Activated naive CD8-positive, alpha-beta T cell (primary cell): ENCODE data around the gene DERL3.

ENCODE experiments used
- H3K27ac Mint-ChIP-seq: one replicate; pipeline ENCODE4 v1.8.0; 2021; ENCODE audit warnings: mixed read lengths
- H3K27me3 Mint-ChIP-seq: one replicate; pipeline ENCODE4 v1.8.0; 2021; ENCODE audit warnings: mixed read lengths
- H3K36me3 Mint-ChIP-seq: one replicate; pipeline ENCODE4 v1.8.0; 2021; ENCODE audit warnings: mixed read lengths
- H3K4me1 Mint-ChIP-seq: one replicate; pipeline ENCODE4 v1.8.0; 2021; ENCODE audit warnings: low read depth, mixed read lengths
- H3K4me3 Mint-ChIP-seq: one replicate; pipeline ENCODE4 v1.8.0; 2021; ENCODE audit warnings: mild to moderate bottlenecking, mixed read lengths
- H3K9me3 Mint-ChIP-seq: one replicate; pipeline ENCODE4 v1.8.0; 2021; ENCODE audit warnings: low read depth, mixed read lengths

Gene DERL3

GRCh38 chr22:23812378-23812777 lies 26.4 kb downstream of the DERL3 start:
- Mint-ChIP-seq H3K27me3 (no peaks in the 10 kb centered on the region), H3K4me3 (no peak overlapping the region), H3K27ac (no peak overlapping the region), H3K4me1 (no peaks in the 10 kb centered on the region), H3K36me3 (peaks cover 10% of the 10 kb centered on the region), H3K9me3 (no peaks in the 10 kb centered on the region)

DNA sequence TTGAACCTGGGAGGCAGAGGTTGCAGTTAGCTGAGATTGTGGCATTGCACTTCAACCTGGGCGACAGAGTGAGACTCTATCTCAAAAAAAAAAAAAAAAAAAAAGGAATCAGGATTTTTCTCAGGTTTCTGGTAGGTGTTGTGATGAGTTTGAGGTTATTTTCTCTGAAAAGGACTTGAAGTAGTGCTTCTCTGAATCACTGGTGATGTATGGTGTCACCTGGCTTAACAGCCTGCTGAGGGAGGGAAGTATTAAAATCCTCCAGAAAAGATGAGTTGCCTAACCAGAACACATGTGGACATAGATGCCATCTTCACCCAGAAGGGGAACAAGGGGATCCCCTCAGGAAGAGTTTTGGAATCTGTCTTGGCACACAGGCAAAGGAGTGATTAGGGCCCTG lies 32.0 kb downstream of the DERL3 start:
- Mint-ChIP-seq H3K9me3 (no peaks in the 10 kb centered on the region), H3K36me3 (peaks cover 7% of the 10 kb centered on the region), H3K27me3 (no peaks in the 10 kb centered on the region), H3K4me1 (no peaks in the 10 kb centered on the region), H3K4me3 (no peak overlapping the region), H3K27ac (no peak overlapping the region)

- no peaks in the 10 kb centered on the region for H3K9me3 Mint-ChIP-seq
- H3K27ac Mint-ChIP-seq = no peak overlapping the region
- peaks cover 2% of the 10 kb centered on the region for H3K36me3 Mint-ChIP-seq
- H3K4me1 Mint-ChIP-seq = no peaks in the 10 kb centered on the region
- H3K4me3 Mint-ChIP-seq = no peak overlapping the region
- H3K27me3 Mint-ChIP-seq = no peaks in the 10 kb centered on the region
These were observed 34.0 kb downstream of the DERL3 start for GRCh38 chr22:23804781-23805291.

GRCh38 chr22:23803001-23803819 lies 35.6 kb downstream of the DERL3 start:
- Mint-ChIP-seq H3K4me1 (no peaks in the 10 kb centered on the region), H3K9me3 (no peaks in the 10 kb centered on the region), H3K4me3 (no peak overlapping the region), H3K27ac (no peak overlapping the region), H3K36me3 (peaks cover 2% of the 10 kb centered on the region), H3K27me3 (no peaks in the 10 kb centered on the region)

DNA sequence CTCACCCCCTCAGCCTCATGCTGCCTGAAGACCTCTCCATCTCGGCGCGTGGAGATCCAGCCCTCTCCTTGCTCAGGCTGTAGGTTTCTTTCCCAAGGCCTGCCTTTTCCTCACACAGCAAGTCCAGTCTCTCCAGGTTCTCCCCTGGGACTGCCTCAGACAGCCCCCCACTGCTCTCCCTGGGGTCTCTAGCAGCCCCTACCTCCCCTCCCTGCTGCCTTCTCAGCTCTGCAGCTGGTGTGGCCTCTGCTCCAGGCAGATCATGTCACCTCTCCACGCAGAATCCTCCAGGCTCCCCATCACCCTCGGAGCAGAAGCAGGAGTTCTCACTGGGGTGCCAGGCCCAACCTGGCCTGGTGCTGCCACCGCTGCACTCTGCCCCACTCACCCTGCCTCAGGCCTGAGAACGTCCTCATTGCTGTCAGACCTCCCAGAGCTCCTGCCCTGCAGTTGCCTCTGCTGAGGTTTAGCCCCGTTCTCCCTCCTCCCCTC lies 36.9 kb downstream of the DERL3 start:
- H3K27ac Mint-ChIP-seq = no peak overlapping the region
- no peaks in the 10 kb centered on the region for H3K27me3 Mint-ChIP-seq
- no peak overlapping the region for H3K4me3 Mint-ChIP-seq
- H3K4me1 Mint-ChIP-seq = no peaks in the 10 kb centered on the region
- no peaks in the 10 kb centered on the region for H3K9me3 Mint-ChIP-seq
- no peaks in the 10 kb centered on the region for H3K36me3 Mint-ChIP-seq

DNA sequence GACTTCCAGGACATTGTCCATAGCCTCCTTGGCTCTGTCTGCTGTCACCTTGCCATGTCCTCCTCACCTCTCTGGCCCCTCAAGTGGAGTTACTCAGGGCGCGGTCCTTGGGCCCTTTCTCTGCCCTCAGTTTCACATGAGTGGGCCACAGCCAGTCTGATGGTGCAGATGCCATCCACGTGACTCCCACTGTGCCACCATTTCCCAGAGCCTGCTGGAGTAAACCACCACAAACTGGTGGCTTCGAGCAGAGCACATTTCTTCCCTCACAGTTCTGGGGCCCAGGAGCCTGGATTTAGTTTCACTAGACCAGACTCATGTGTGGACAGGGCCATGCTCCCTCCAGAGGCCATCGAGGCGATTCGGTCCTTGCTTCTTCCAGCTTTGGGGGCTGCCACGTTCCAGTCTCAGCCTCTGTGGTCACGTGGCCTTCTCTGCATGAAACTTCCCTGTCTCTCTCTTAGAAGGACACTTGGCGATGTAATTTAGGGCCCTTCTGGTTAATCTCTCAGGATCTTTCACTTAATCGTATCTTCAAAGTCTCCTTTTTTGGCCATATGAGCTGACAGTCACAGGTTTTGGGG lies 37.5 kb downstream of the DERL3 start:
- no peaks in the 10 kb centered on the region for H3K36me3 Mint-ChIP-seq
- H3K4me1 Mint-ChIP-seq = no peaks in the 10 kb centered on the region
- H3K4me3 Mint-ChIP-seq = no peak overlapping the region
- H3K27ac Mint-ChIP-seq = no peak overlapping the region
- no peaks in the 10 kb centered on the region for H3K9me3 Mint-ChIP-seq
- H3K27me3 Mint-ChIP-seq = no peaks in the 10 kb centered on the region

DNA sequence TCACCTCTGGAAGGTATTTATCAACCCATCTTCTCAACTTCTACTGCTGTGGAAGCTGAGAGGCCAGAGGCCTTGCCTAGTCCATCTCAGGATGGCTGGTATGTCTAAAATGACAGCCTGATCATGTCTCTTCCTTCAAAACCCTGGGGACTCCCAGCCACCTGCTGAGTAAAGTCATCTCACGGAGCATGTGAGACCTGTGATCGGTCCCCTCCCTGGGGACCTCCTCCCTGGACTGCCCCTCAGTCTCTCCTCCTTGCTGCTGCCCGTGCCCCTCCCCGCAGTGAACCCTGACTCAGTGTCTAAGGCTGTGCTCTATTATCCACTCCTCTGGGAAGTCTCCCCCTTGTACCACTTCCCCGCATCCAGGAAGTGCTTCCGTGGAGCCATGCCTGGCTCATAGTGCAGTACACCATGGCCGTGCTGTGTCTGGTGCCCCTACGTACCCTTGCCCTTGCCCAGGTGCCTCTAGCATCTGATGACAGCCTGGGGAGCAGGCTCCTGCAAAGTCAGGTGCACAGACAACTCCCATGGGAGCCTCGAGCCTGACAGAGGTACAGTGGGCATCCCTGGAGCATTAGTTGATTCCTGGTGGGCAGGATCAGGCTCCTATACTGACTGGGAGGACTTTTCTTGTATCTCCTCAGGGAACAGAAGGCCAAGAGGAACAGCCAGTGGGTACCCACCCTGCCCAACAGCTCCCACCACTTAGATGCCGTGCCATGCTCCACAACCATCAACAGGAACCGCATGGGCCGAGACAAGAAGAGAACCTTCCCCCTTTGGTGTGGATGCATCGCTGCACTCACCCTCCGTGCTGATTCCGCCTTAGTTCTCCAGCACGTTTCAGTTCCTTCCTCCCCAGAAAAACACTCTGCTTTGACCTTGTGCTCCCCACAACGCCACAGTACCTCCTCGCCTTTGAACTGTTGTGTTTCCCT lies 38.2 kb downstream of the DERL3 start:
- H3K27me3 Mint-ChIP-seq = no peaks in the 10 kb centered on the region
- peak overlapping the region; percentile 72 for H3K27ac Mint-ChIP-seq
- no peak overlapping the region for H3K4me3 Mint-ChIP-seq
- H3K4me1 Mint-ChIP-seq = no peaks in the 10 kb centered on the region
- no peaks in the 10 kb centered on the region for H3K36me3 Mint-ChIP-seq
- H3K9me3 Mint-ChIP-seq = no peaks in the 10 kb centered on the region

DNA sequence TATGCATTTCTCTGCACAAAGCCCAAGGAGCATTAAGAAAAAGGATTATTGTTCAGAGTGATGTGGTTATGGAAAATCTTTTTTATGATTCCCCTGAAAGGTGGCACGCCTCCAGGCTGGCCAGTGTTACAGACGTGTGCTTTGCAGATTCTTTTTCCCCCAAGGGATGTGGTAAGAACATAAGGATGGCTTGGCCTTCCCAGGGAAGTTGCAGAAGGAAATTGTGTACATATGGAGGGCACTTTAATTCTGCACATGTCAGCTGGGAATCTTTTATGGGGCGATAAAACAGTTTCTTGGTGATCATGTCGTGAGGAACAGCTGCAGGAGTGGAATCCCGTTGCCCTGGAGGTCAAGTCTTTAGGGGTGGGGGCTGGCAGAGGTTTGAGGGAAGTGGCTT lies 42.3 kb downstream of the DERL3 start:
- H3K27ac Mint-ChIP-seq = no peak overlapping the region
- no peaks in the 10 kb centered on the region for H3K27me3 Mint-ChIP-seq
- no peaks in the 10 kb centered on the region for H3K36me3 Mint-ChIP-seq
- peaks cover 14% of the 10 kb centered on the region for H3K4me1 Mint-ChIP-seq
- H3K9me3 Mint-ChIP-seq = no peaks in the 10 kb centered on the region
- H3K4me3 Mint-ChIP-seq = no peak overlapping the region

GRCh38 chr22:23793326-23793725 lies 45.5 kb downstream of the DERL3 start:
- no peaks in the 10 kb centered on the region for H3K9me3 Mint-ChIP-seq
- no peak overlapping the region for H3K4me3 Mint-ChIP-seq
- H3K27ac Mint-ChIP-seq = no peak overlapping the region
- peaks cover 28% of the 10 kb centered on the region for H3K4me1 Mint-ChIP-seq
- H3K27me3 Mint-ChIP-seq = no peaks in the 10 kb centered on the region
- no peaks in the 10 kb centered on the region for H3K36me3 Mint-ChIP-seq

- no peak overlapping the region for H3K4me3 Mint-ChIP-seq
- H3K27ac Mint-ChIP-seq = no peak overlapping the region
- H3K4me1 Mint-ChIP-seq = peaks cover 36% of the 10 kb centered on the region
- H3K9me3 Mint-ChIP-seq = no peaks in the 10 kb centered on the region
- H3K36me3 Mint-ChIP-seq = no peaks in the 10 kb centered on the region
- no peaks in the 10 kb centered on the region for H3K27me3 Mint-ChIP-seq
These were observed 46.8 kb downstream of the DERL3 start for GRCh38 chr22:23791738-23792645.

DNA sequence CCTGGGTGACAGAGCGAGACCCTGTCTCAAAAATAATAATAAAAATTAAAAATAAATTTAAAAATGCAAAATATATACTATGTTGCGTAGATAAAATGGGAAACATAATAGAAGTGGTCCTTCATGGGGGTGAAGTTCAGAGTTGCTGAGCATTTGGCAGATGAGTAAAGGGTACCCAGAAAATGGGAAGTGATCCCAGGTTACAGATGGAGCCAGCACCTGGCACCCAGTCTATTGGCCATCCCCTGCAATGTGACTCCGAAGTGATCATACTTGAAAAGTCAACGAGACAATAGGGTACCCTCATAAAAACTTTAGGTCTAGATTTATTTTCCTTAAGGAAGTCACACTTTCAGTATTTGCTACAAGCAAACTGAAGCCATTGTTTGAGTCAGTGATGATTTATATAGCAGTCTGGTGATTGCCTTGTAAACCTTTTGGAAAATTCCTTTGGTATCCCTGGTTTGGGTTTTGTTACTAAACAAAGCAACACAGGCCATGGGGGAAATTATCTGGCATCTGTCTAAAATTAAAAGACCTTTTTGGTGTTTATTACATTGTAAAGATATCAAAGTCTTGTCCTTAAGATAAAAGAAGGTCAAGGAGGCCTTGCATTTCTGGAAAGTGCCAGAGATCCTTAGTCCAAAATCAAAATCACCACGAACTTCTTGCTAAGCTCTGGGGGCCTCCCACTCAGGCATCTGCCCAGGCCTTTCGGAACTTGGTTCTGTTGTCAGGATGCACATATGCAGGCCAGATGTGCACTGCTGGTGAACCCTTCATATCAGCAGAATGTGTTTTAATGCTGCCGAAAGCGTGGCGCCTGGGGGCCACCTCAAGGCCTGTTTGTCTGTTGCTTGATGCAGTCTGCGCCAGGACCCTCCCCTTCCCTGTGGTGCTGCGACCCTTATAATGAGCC lies 47.7 kb downstream of the DERL3 start:
- Mint-ChIP-seq H3K4me3 (no peak overlapping the region), H3K27me3 (no peaks in the 10 kb centered on the region), H3K36me3 (no peaks in the 10 kb centered on the region), H3K4me1 (peaks cover 43% of the 10 kb centered on the region), H3K9me3 (no peaks in the 10 kb centered on the region), H3K27ac (no peak overlapping the region)

GRCh38 chr22:23789638-23790037 lies 49.2 kb downstream of the DERL3 start:
- Mint-ChIP-seq H3K27me3 (no peaks in the 10 kb centered on the region), H3K9me3 (no peaks in the 10 kb centered on the region), H3K27ac (no peak overlapping the region), H3K36me3 (no peaks in the 10 kb centered on the region), H3K4me3 (peak overlapping the region; percentile 27), H3K4me1 (peaks cover 46% of the 10 kb centered on the region)

- Mint-ChIP-seq H3K4me3 (peak overlapping the region; percentile 23), H3K9me3 (no peaks in the 10 kb centered on the region)
These were observed 49.7 kb downstream of the DERL3 start for GRCh38 chr22:23789121-23789520.

More at GRCh38 chr22:23789121-23789520, 49.7 kb downstream of the DERL3 start:
- Mint-ChIP-seq H3K27ac (no peak overlapping the region), H3K4me1 (peaks cover 52% of the 10 kb centered on the region), H3K36me3 (no peaks in the 10 kb centered on the region), H3K27me3 (no peaks in the 10 kb centered on the region)
